K562 (cell line): ENCODE results near the gene CROT. TPM values are rescaled to one million over a fixed set of nuclear protein-coding genes. Genes with fewer than 3 reads are reported as not detected.
A peak's percentile ranks its signal among the peaks of the same experiment; 100 is the strongest.

ENCODE experiments used
- CC2D1A ChIP-seq: fragments of 450-650 bp; IDR thresholded peaks from 2 replicates; pipeline ENCODE4 v1.6.1; 2017; ENCODE audit warnings: mild to moderate bottlenecking
- ELK3 ChIP-seq: fragments of 450-650 bp; formaldehyde crosslinking; IDR thresholded peaks from 2 replicates; pipeline ENCODE4 v1.4.0; 2020; ENCODE audit warnings: mild to moderate bottlenecking
- JUND ChIP-seq, 2 experiments: IDR thresholded peaks; 2 replicates in 1 of 2; 3 replicates in 1 of 2; pipeline ENCODE4 v1.6.1; 2011; ENCODE audit warnings: borderline replicate concordance in 2 of 2, low read depth in 2 of 2, low read length in 2 of 2, improper control_type of control experiment in 1 of 2, missing biosample characterization in 1 of 2, missing genetic modification characterization in 1 of 2, missing genetic modification reagents in 1 of 2
- MAFF ChIP-seq: IDR thresholded peaks from 2 replicates; pipeline ENCODE4 v1.6.1; 2012; ENCODE audit warnings: low read length, improper control_type of control experiment
- MAFG ChIP-seq: fragments of 450-650 bp; conservative IDR thresholded peaks from 2 replicates; pipeline ENCODE4 v1.6.1; 2016; ENCODE audit warnings: missing genetic modification characterization, missing compliant biosample characterization
- OTX1 ChIP-seq: fragments of 450-650 bp; formaldehyde crosslinking; IDR thresholded peaks from 2 replicates; pipeline ENCODE4 v1.4.0; 2022; ENCODE audit warnings: mild to moderate bottlenecking
- PBX2 ChIP-seq, 2 experiments: IDR thresholded peaks in 1 of 2; conservative IDR thresholded peaks in 1 of 2; 2 replicates each; pipeline ENCODE4 v1.6.1; 2016; ENCODE audit warnings: low read depth in 2 of 2, mild to moderate bottlenecking in 1 of 2, missing compliant biosample characterization in 1 of 2, missing genetic modification characterization in 1 of 2, moderate library complexity in 1 of 2
- SMARCE1 ChIP-seq: fragments of 450-650 bp; IDR thresholded peaks from 2 replicates; pipeline ENCODE4 v1.7.1; 2016; ENCODE audit warnings: mild to moderate bottlenecking
- STAT6 ChIP-seq: sonication (generic); formaldehyde crosslinking; IDR thresholded peaks from 2 replicates; pipeline ENCODE4 v1.8.1; 2023; ENCODE audit warnings: mild to moderate bottlenecking, missing genetic modification reagents
- polyA plus RNA-seq, 8 experiments: library from polyadenylated mRNA; depleted of rRNA in 4 of 8; stranded (reverse) in 5 of 8; unstranded in 3 of 8; fragments of >200 nt; fragmentation: Nextera tagmentation in 2 of 8; fragmentation: Illumina TruSeq in 1 of 8; extraction: Ambion mirVana in 2 of 8; extraction: Trizol in 1 of 8; gene quantifications; 2 replicates each; pipeline versions ENCODE4 v1.2.1 to v1.2.3, GENCODE V29; 2011 to 2014; ENCODE audit warnings: inconsistent platforms in 1 of 8, missing spikeins in 1 of 8
- total RNA-seq, 7 experiments: library from RNA; depleted of rRNA in 6 of 7; stranded (reverse); fragments of >200 nt in 6 of 7; fragmentation: Illumina TruSeq in 2 of 7; extraction: Trizol in 2 of 7; gene quantifications; 2 replicates each; pipeline versions ENCODE4 v1.2.1 to v1.2.3, GENCODE V29; 2011 to 2021; ENCODE audit warnings: low replicate concordance in 1 of 7
- TF ChIP-seq, protein P1 (sequence below): sonication (generic); IDR thresholded peaks from 2 replicates; pipeline ENCODE4 v1.6.1; 2016
- TF ChIP-seq, protein P2 (sequence below): fragments of 450-650 bp; IDR thresholded peaks from 2 replicates; pipeline ENCODE4 v1.6.1; 2016; ENCODE audit warnings: antibody characterized with exemption
- TF ChIP-seq, protein P3 (sequence below): fragments of 200-800 bp; sonication (Bioruptor generic); IDR thresholded peaks from 2 replicates; pipeline ENCODE4 v1.6.1; 2016; ENCODE audit warnings: missing genetic modification characterization, missing compliant biosample characterization

CROT gene
- total and polyA plus RNA-seq, 9 of the 15 experiments (the other 6 are each of a cell fraction or from before 2014, with no cell fraction given): 2.5 to 8.1 (median 5.1) TPM

- TF ChIP-seq PBX2 (CRISPR knock-in tag; IDR thresholded peaks at IDR 0.05; ENCODE audit: low read depth): no peak
- no peak for TF ChIP-seq PBX2 (tag; conservative IDR thresholded peaks at IDR 0.05; ENCODE audit: low read depth)
- TF ChIP-seq CC2D1A: no peak
- TF ChIP-seq SMARCE1: 0 out of 2 replicates have a peak, but pooled peaks have one; percentile 42
- TF ChIP-seq, protein P1, sequence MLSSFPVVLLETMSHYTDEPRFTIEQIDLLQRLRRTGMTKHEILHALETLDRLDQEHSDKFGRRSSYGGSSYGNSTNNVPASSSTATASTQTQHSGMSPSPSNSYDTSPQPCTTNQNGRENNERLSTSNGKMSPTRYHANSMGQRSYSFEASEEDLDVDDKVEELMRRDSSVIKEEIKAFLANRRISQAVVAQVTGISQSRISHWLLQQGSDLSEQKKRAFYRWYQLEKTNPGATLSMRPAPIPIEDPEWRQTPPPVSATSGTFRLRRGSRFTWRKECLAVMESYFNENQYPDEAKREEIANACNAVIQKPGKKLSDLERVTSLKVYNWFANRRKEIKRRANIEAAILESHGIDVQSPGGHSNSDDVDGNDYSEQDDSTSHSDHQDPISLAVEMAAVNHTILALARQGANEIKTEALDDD: no peak
- no peak for TF ChIP-seq ELK3
- TF ChIP-seq, protein P2, sequence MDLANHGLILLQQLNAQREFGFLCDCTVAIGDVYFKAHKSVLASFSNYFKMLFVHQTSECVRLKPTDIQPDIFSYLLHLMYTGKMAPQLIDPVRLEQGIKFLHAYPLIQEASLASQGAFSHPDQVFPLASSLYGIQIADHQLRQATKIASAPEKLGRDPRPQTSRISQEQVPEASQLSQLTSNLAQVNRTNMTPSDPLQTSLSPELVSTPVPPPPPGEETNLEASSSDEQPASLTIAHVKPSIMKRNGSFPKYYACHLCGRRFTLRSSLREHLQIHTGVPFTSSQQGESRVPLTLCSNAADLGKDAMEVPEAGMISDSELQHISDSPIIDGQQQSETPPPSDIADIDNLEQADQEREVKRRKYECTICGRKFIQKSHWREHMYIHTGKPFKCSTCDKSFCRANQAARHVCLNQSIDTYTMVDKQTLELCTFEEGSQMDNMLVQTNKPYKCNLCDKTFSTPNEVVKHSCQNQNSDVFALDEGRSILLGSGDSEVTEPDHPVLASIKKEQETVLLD: no peak
- TF ChIP-seq, protein P3, sequence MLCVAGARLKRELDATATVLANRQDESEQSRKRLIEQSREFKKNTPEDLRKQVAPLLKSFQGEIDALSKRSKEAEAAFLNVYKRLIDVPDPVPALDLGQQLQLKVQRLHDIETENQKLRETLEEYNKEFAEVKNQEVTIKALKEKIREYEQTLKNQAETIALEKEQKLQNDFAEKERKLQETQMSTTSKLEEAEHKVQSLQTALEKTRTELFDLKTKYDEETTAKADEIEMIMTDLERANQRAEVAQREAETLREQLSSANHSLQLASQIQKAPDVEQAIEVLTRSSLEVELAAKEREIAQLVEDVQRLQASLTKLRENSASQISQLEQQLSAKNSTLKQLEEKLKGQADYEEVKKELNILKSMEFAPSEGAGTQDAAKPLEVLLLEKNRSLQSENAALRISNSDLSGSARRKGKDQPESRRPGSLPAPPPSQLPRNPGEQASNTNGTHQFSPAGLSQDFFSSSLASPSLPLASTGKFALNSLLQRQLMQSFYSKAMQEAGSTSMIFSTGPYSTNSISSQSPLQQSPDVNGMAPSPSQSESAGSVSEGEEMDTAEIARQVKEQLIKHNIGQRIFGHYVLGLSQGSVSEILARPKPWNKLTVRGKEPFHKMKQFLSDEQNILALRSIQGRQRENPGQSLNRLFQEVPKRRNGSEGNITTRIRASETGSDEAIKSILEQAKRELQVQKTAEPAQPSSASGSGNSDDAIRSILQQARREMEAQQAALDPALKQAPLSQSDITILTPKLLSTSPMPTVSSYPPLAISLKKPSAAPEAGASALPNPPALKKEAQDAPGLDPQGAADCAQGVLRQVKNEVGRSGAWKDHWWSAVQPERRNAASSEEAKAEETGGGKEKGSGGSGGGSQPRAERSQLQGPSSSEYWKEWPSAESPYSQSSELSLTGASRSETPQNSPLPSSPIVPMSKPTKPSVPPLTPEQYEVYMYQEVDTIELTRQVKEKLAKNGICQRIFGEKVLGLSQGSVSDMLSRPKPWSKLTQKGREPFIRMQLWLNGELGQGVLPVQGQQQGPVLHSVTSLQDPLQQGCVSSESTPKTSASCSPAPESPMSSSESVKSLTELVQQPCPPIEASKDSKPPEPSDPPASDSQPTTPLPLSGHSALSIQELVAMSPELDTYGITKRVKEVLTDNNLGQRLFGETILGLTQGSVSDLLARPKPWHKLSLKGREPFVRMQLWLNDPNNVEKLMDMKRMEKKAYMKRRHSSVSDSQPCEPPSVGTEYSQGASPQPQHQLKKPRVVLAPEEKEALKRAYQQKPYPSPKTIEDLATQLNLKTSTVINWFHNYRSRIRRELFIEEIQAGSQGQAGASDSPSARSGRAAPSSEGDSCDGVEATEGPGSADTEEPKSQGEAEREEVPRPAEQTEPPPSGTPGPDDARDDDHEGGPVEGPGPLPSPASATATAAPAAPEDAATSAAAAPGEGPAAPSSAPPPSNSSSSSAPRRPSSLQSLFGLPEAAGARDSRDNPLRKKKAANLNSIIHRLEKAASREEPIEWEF: no peak
- no peak for TF ChIP-seq OTX1 (CRISPR knock-in tag)
- no peak for TF ChIP-seq STAT6 (CRISPR knock-in tag)
- peak; percentile 99 for TF ChIP-seq MAFG (tag)
- peak; percentile 36; the same call in 1 of the 2 replicates for TF ChIP-seq JUND (IDR thresholded peaks at IDR 0.05; ENCODE audit: borderline replicate concordance, low read depth, low read length)
- TF ChIP-seq JUND (tag; IDR thresholded peaks at IDR 0.05; ENCODE audit: borderline replicate concordance, low read depth, low read length): 0 out of 3 replicates have a peak, but pooled peaks have one; percentile 13
- peak; percentile 99 for TF ChIP-seq MAFF
These were observed 25.3 kb downstream of the CROT start (continued) for GRCh38 chr7:87370660-87371180.
